ENCODE results near the gene MAST1. TPM values are rescaled to one million over a fixed set of nuclear protein-coding genes. Genes with fewer than 3 reads are reported as not detected.

Gene MAST1
- total RNA-seq, 2 donors from 2014 or later: 0.42 to 1.4 TPM

DNA sequence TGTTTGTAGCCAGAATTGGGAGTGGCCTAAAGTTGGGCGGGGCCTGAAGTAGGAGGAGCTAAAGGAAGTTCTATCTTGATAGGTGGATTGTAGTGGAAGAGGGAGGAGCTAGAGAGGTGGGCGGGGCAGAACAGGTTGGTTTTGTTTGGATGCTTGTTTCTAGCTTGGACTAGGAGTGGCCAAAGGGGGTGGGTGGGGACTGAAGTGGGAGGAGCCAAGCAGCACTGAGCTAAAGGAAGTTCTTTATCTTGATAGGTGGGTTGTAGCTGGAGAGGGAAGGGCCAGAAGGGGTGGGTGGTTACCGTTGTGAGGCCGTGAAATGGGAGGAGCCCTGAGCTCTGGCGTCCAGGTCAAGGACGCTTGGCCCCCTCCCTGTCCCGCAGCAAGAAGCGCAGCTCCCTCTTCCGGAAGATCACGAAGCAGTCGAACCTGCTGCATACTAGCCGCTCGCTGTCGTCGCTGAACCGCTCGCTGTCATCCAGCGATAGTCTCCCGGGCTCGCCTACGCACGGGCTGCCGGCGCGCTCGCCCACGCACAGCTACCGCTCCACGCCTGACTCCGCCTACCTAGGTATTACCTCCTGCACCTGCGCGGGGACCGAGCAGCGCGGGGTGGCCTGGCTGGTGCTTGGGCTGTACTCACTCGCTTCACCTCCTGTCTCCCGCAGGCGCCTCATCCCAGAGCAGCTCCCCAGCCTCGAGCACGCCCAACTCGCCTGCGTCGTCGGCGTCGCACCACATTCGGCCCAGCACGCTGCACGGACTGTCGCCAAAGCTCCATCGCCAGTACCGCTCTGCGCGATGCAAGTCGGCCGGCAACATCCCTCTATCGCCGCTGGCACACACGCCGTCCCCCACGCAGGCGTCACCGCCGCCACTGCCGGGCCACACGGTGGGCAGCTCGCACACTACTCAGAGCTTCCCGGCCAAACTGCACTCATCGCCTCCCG lies 34.9 kb downstream of the MAST1 start:
- no peaks in the 10 kb centered on the region for H3K27me3 ChIP-seq
- peak overlapping the region; percentile 8 for H3K27ac ChIP-seq
- no peaks in the 10 kb centered on the region for H3K4me1 ChIP-seq
- no peak overlapping the region for H3K9ac ChIP-seq (ENCODE audit: low read depth in 2 of 2, low read length in 2 of 2)
- no peaks in the 10 kb centered on the region for H3K36me3 ChIP-seq
- peak overlapping the region; percentile 22 for H3K4me3 ChIP-seq
- TF ChIP-seq, protein P1, sequence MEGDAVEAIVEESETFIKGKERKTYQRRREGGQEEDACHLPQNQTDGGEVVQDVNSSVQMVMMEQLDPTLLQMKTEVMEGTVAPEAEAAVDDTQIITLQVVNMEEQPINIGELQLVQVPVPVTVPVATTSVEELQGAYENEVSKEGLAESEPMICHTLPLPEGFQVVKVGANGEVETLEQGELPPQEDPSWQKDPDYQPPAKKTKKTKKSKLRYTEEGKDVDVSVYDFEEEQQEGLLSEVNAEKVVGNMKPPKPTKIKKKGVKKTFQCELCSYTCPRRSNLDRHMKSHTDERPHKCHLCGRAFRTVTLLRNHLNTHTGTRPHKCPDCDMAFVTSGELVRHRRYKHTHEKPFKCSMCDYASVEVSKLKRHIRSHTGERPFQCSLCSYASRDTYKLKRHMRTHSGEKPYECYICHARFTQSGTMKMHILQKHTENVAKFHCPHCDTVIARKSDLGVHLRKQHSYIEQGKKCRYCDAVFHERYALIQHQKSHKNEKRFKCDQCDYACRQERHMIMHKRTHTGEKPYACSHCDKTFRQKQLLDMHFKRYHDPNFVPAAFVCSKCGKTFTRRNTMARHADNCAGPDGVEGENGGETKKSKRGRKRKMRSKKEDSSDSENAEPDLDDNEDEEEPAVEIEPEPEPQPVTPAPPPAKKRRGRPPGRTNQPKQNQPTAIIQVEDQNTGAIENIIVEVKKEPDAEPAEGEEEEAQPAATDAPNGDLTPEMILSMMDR (IDR thresholded peaks at IDR 0.05): no peak
- intact Hi-C loops (cut with DNase I): no loop called here
- DNase-seq: peak; percentile 79
- H3K9me3 ChIP-seq: no peaks in the 10 kb centered on the region

DNA sequence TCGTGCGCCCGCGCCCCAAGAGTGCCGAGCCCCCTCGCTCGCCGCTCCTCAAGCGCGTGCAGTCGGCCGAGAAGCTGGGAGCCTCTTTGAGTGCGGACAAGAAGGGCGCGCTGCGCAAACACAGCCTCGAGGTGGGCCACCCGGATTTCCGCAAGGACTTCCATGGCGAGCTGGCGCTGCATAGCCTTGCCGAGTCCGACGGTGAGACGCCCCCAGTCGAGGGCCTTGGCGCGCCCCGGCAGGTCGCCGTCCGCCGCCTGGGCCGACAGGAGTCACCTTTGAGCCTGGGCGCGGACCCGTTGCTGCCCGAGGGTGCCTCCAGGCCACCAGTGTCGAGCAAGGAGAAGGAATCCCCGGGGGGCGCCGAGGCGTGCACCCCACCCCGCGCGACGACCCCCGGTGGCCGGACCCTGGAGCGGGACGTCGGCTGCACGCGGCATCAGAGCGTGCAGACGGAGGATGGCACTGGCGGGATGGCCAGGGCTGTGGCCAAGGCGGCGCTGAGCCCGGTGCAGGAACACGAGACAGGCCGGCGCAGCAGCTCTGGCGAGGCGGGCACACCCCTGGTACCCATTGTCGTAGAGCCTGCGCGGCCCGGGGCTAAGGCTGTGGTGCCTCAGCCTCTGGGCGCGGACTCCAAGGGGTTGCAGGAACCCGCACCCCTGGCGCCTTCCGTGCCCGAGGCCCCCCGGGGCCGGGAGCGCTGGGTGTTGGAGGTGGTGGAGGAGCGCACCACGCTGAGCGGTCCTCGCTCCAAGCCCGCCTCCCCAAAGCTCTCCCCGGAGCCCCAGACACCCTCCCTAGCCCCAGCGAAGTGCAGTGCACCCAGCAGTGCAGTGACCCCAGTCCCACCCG lies 35.8 kb downstream of the MAST1 start:
- peak overlapping the region; percentile 22 for H3K4me3 ChIP-seq
- H3K9ac ChIP-seq (ENCODE audit: low read depth in 2 of 2, low read length in 2 of 2): no peak overlapping the region
- H3K27ac ChIP-seq: no peak overlapping the region
- no peaks in the 10 kb centered on the region for H3K4me1 ChIP-seq
- TF ChIP-seq, protein P1 (IDR thresholded peaks at IDR 0.05): no peak
- no peaks in the 10 kb centered on the region for H3K9me3 ChIP-seq
- intact Hi-C loops (cut with DNase I): no loop called here
- DNase-seq: no peak
- no peaks in the 10 kb centered on the region for H3K27me3 ChIP-seq
- H3K36me3 ChIP-seq: no peaks in the 10 kb centered on the region

DNA sequence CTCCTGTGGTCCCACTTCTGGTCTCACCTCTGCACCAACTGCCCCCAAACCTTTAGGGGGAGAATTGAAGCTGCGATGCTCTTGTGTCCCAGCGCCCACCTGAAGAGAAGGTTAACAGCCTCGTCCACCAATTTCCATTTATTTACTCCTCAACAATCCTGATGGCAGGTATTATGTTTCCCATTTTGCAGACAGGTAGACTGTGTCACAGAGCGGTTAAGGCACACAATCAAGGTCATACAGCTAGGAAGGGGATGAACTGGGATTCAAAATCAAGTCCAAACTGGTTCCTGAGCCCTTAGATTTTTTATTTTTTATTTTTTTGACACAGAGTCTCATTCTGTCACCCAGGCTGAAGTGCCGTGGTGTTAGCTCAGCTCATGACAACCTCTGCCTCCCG lies 36.8 kb downstream of the MAST1 start:
- Histone ChIP-seq H3K27ac (no peak overlapping the region), H3K9ac (ENCODE audit: low read depth in 2 of 2, low read length in 2 of 2) (no peak overlapping the region), H3K4me1 (no peaks in the 10 kb centered on the region), H3K9me3 (no peaks in the 10 kb centered on the region), H3K36me3 (no peaks in the 10 kb centered on the region), H3K27me3 (no peaks in the 10 kb centered on the region), H3K4me3 (no peak overlapping the region)
- TF ChIP-seq, protein P1 (IDR thresholded peaks at IDR 0.05): no peak
- DNase-seq: no peak
- intact Hi-C loops (cut with DNase I): no loop called here

DNA sequence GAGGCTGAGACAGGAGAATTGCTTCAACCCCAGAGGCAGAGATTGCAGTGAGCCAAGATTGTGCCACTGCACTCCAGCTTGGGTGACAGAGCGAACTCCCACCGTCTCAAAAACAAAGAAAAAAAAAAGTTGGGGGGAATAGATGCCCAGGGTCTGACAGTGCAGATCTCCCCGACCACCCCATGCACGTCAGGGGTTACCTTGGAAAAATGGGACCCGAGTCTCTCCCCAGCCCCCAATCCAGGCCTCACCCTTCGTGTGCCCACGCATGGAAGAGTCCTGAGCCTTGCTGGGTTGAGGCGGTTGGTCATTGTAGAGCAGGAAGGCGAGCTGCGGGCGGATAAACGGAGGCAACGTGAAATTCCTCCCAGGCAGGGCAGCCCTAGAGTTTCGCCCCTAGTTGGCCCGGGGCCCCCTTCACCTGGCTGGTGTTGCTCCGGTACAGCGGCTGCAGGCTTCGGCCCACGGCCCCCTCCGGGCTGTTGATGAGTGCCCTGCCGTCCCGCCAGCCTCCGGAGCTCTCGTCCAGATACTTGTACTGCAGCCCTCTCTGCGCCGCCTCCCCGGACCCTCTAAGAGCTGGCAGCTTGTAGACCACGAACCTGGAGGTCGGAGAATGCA lies 42.3 kb downstream of the MAST1 start:
- H3K4me1 ChIP-seq: no peaks in the 10 kb centered on the region
- TF ChIP-seq, protein P1 (IDR thresholded peaks at IDR 0.05): no peak
- H3K9ac ChIP-seq (ENCODE audit: low read depth in 2 of 2, low read length in 2 of 2): peak overlapping the region; percentile 74 to 85
- H3K27ac ChIP-seq: peak overlapping the region; percentile 78
- intact Hi-C loops (cut with DNase I): no loop called here
- DNase-seq: peak; percentile 39
- H3K4me3 ChIP-seq: peak overlapping the region; percentile 75
- no peaks in the 10 kb centered on the region for H3K9me3 ChIP-seq
- H3K27me3 ChIP-seq: no peaks in the 10 kb centered on the region
- H3K36me3 ChIP-seq: no peaks in the 10 kb centered on the region

DNA sequence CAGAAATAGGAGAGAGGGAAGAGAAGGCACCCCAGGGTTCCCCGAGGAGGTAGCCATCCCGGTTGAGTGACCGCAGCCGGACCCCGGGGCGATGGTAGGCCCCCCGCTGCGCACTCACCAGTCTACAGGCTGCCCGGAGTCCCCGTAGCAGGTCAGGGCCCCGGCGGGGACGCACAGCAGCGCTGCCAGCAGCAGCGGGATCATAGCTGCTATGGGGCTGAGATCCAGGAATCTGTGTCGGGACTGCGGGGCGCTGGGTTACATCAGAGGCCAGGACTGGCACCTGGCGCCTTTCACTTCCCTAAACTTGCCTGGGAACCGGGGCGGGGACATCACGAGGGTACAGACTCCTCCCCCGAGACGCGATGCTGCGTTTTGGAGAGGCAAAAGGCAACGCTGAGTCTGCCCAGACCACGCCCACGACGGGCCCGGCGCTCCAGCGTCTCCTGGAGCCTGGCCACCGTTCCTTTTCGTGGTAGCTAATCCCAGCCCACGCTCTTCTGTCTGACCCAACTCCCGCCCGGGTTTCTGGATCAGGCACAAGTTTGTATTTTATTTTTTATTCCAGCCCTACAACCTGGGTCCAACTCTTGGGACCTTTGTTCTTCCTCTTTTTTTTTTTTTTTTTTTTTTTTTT lies 43.0 kb downstream of the MAST1 start, which contains the start of gene DNASE2:
TSS of gene DNASE2 (minus strand) at position 278 of the 637 bp plus-strand sequence. CDS start at position 204, 74 bp downstream.
- intact Hi-C loops (cut with DNase I): no loop called here
- Histone ChIP-seq H3K9me3 (no peaks in the 10 kb centered on the region), H3K4me3 (peak within 1 kb of the TSS; percentile 75), H3K27ac (peak within 1 kb of the TSS; percentile 78), H3K9ac (ENCODE audit: low read depth in 2 of 2, low read length in 2 of 2) (peak within 1 kb of the TSS; percentile 74 to 85), H3K27me3 (no peaks in the 10 kb centered on the region), H3K36me3 (no peaks in the 10 kb centered on the region), H3K4me1 (no peaks in the 10 kb centered on the region)
- DNase-seq: peak; percentile 98
- TF ChIP-seq, protein P1 (IDR thresholded peaks at IDR 0.05): no peak
